ENCODE measurements around the gene ECE1.

DNA sequence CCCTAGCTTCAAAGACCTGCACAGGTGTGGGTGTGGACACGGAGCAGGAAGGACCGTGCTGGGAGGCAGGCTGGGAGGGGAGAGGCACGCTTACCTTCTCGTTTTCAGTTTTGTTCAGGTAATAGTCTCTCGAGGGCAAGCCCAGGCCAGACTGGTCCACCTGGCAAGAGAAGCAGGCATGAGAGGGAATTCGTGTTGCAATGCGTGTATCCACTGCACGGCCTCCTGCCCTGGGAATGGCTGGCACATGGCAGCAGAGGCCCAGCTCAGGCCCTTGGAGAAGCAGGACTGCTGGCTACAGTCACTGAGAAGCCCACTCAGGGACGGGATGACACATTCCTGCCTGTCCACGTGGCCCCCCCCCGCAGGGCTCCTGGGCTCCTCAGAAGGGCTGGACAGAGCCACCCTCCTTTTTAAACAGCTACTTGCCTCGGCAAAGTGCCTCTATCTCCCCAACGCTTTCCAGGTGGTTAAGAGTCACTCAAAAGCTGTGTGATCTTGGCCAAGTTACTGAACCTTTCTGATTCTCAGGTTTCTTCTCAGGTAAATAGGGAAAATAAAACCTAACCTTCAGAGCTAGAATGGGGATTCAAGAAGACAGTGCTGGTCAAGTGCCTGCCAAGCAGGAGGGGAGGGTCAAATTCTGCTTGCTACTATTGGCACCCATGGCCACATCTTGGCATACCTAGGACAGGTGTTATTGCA, 32.7 kb downstream of the ECE1 start:
- TF ChIP-seq ZEB1 (IDR thresholded peaks at IDR 0.05; ENCODE audit: insufficient replicate concordance, low read depth), result no peak
- TF ChIP-seq, protein P1, sequence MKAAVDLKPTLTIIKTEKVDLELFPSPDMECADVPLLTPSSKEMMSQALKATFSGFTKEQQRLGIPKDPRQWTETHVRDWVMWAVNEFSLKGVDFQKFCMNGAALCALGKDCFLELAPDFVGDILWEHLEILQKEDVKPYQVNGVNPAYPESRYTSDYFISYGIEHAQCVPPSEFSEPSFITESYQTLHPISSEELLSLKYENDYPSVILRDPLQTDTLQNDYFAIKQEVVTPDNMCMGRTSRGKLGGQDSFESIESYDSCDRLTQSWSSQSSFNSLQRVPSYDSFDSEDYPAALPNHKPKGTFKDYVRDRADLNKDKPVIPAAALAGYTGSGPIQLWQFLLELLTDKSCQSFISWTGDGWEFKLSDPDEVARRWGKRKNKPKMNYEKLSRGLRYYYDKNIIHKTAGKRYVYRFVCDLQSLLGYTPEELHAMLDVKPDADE (CRISPR knock-in tag; IDR thresholded peaks at IDR 0.05), result no peak
- no peak for TF ChIP-seq FOSL1 (CRISPR knock-in tag; IDR thresholded peaks at IDR 0.05; ENCODE audit: borderline replicate concordance)
- TF ChIP-seq YY1 (IDR thresholded peaks at IDR 0.05; ENCODE audit: insufficient read depth, insufficient replicate concordance, low read depth, low read length), result no peak
- TF ChIP-seq, protein P2, sequence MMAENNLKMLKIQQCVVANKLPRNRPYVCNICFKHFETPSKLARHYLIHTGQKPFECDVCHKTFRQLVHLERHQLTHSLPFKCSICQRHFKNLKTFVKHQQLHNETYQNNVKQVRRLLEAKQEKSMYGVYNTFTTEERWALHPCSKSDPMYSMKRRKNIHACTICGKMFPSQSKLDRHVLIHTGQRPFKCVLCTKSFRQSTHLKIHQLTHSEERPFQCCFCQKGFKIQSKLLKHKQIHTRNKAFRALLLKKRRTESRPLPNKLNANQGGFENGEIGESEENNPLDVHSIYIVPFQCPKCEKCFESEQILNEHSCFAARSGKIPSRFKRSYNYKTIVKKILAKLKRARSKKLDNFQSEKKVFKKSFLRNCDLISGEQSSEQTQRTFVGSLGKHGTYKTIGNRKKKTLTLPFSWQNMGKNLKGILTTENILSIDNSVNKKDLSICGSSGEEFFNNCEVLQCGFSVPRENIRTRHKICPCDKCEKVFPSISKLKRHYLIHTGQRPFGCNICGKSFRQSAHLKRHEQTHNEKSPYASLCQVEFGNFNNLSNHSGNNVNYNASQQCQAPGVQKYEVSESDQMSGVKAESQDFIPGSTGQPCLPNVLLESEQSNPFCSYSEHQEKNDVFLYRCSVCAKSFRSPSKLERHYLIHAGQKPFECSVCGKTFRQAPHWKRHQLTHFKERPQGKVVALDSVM (CRISPR knock-in tag; IDR thresholded peaks at IDR 0.05), result no peak
- TF ChIP-seq, protein P3, sequence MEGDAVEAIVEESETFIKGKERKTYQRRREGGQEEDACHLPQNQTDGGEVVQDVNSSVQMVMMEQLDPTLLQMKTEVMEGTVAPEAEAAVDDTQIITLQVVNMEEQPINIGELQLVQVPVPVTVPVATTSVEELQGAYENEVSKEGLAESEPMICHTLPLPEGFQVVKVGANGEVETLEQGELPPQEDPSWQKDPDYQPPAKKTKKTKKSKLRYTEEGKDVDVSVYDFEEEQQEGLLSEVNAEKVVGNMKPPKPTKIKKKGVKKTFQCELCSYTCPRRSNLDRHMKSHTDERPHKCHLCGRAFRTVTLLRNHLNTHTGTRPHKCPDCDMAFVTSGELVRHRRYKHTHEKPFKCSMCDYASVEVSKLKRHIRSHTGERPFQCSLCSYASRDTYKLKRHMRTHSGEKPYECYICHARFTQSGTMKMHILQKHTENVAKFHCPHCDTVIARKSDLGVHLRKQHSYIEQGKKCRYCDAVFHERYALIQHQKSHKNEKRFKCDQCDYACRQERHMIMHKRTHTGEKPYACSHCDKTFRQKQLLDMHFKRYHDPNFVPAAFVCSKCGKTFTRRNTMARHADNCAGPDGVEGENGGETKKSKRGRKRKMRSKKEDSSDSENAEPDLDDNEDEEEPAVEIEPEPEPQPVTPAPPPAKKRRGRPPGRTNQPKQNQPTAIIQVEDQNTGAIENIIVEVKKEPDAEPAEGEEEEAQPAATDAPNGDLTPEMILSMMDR (CRISPR knock-in tag; IDR thresholded peaks at IDR 0.05), result no peak
- no peak for TF ChIP-seq ZNF30 (CRISPR knock-in tag; IDR thresholded peaks at IDR 0.05)

All from HepG2 (cell line).